IMR-90 (cell line): ENCODE data around the gene FAM168A. TPM values are rescaled to one million over a fixed set of nuclear protein-coding genes. Genes with fewer than 3 reads are reported as not detected.
A peak's percentile ranks its signal among the peaks of the same experiment; 100 is the strongest.

Experiments
- ATAC-seq: fragments of 200-7000 bp; cut with Tn5 transposase; 2 replicates; pipeline ENCODE4 v1.9.1; 2020; ENCODE audit warnings: low read depth, mild to moderate bottlenecking, moderate library complexity
- BruUV-seq: library from RNA; stranded (reverse); fragments of 400-500 nt; replicated peaks from 2 replicates; lab custom pipeline; 2021; lab: Mats Ljungman, UMichigan
- CTCF ChIA-PET: fragments of 300-600 bp; formaldehyde crosslinking; extraction: SDS; loops from one replicate; lab custom pipeline; 2021; ENCODE audit warnings: antibody characterized with exemption; lab: Yijun Ruan, JAX
- POLR2A ChIA-PET: fragments of 300-600 bp; sonication (Branson Sonifier 250); formaldehyde crosslinking; loops from one replicate; lab custom pipeline; 2022; ENCODE audit warnings: antibody characterized with exemption; ENCODE audit not compliant: unreplicated experiment; lab: Charles Lee
- DNase-seq: peaks from one replicate; pipeline ENCODE4 v3.0.0; 2013
- H2AFZ ChIP-seq: replicated peaks from 2 replicates; pipeline ENCODE3; 2013; ENCODE audit warnings: low read length, mild to moderate bottlenecking; ENCODE audit not compliant: poor library complexity
- H2AK5ac ChIP-seq: 2 replicates; pipeline ENCODE4 v1.6.1; 2013; ENCODE audit warnings: low read depth, low read length, inconsistent platforms
- H2AK9ac ChIP-seq: replicated peaks from 2 replicates; pipeline ENCODE3; 2013; ENCODE audit warnings: mild to moderate bottlenecking, low read depth, low read length, moderate library complexity; ENCODE audit not compliant: poor library complexity
- H2BK120ac ChIP-seq: 2 replicates; pipeline ENCODE4 v1.6.1; 2013; ENCODE audit warnings: low read depth, low read length, inconsistent platforms
- H2BK15ac ChIP-seq: 3 replicates; pipeline ENCODE4 v1.6.1; 2013; ENCODE audit warnings: low read depth, low read length, inconsistent platforms
- H2BK20ac ChIP-seq: 2 replicates; pipeline ENCODE4 v1.6.1; 2013; ENCODE audit warnings: low read depth, mild to moderate bottlenecking, inconsistent platforms, low read length, moderate library complexity
- H2BK5ac ChIP-seq: 2 replicates; pipeline ENCODE4 v1.6.1; 2013; ENCODE audit warnings: mild to moderate bottlenecking, low read depth, low read length, inconsistent platforms; ENCODE audit not compliant: poor library complexity, severe bottlenecking
- H3K14ac ChIP-seq: replicated peaks from 2 replicates; pipeline ENCODE4 v1.6.1; 2013; ENCODE audit warnings: low read depth, low read length, inconsistent platforms
- H3K18ac ChIP-seq: 2 replicates; pipeline ENCODE4 v1.6.1; 2013; ENCODE audit warnings: low read depth, low read length, control low read depth
- H3K23ac ChIP-seq: 2 replicates; pipeline ENCODE4 v1.6.1; 2013; ENCODE audit warnings: low read depth, low read length, inconsistent platforms
- H3K27ac ChIP-seq: 2 replicates; pipeline ENCODE4 v1.5.1; 2013; ENCODE audit warnings: mild to moderate bottlenecking, control low read depth, low read length; ENCODE audit not compliant: insufficient read depth
- H3K27me3 ChIP-seq: 2 replicates; pipeline ENCODE4 v1.6.1; 2013; ENCODE audit warnings: low read length; ENCODE audit not compliant: control insufficient read depth, insufficient read depth
- H3K36me3 ChIP-seq: 2 replicates; pipeline ENCODE4 v1.6.1; 2013; ENCODE audit warnings: low read length, mixed read lengths; ENCODE audit not compliant: control insufficient read depth, insufficient read depth
- H3K4ac ChIP-seq: 2 replicates; pipeline ENCODE4 v1.6.1; 2013; ENCODE audit warnings: low read depth, low read length, inconsistent platforms
- H3K4me1 ChIP-seq: 2 replicates; pipeline ENCODE4 v1.6.1; 2013; ENCODE audit warnings: low read length, mixed read lengths; ENCODE audit not compliant: control insufficient read depth, insufficient read depth
- H3K4me2 ChIP-seq: 2 replicates; pipeline ENCODE4 v1.6.1; 2013; ENCODE audit warnings: low read depth, mild to moderate bottlenecking, control low read depth, low read length, moderate library complexity
- H3K4me3 ChIP-seq: 2 replicates; pipeline ENCODE4 v1.5.1; 2013; ENCODE audit warnings: low read depth, mild to moderate bottlenecking, control low read depth, low read length, moderate library complexity; ENCODE audit not compliant: insufficient read depth
- H3K56ac ChIP-seq: 2 replicates; pipeline ENCODE4 v1.6.1; 2013; ENCODE audit warnings: low read length, inconsistent platforms; ENCODE audit not compliant: insufficient read depth; ENCODE audit errors: extremely low read depth
- H3K79me1 ChIP-seq, 2 experiments: 2 replicates each; pipeline ENCODE4 v1.6.1; 2013; ENCODE audit warnings: low read length in 2 of 2, inconsistent platforms in 1 of 2, low read depth in 1 of 2
- H3K9ac ChIP-seq: 2 replicates; pipeline ENCODE4 v1.6.1; 2013; ENCODE audit warnings: low read depth, low read length, control low read depth
- H3K9me1 ChIP-seq: 2 replicates; pipeline ENCODE4 v1.6.1; 2013; ENCODE audit warnings: low read length, inconsistent platforms; ENCODE audit not compliant: insufficient read depth
- H3K9me3 ChIP-seq: 2 replicates; pipeline ENCODE4 v1.6.1; 2013; ENCODE audit warnings: low read length; ENCODE audit not compliant: control insufficient read depth, insufficient read depth
- H4K20me1 ChIP-seq: 2 replicates; pipeline ENCODE4 v1.6.1; 2013; ENCODE audit warnings: low read length, inconsistent platforms; ENCODE audit not compliant: insufficient read depth
- H4K5ac ChIP-seq: 2 replicates; pipeline ENCODE4 v1.6.1; 2013; ENCODE audit warnings: mild to moderate bottlenecking, low read depth, low read length, control low read depth
- H4K8ac ChIP-seq, 2 experiments: 2 replicates each; pipeline ENCODE4 v1.6.1; 2013; ENCODE audit warnings: low read depth in 2 of 2, low read length in 2 of 2, control low read depth in 1 of 2, inconsistent platforms in 1 of 2
- H4K91ac ChIP-seq: 2 replicates; pipeline ENCODE4 v1.6.1; 2013; ENCODE audit warnings: low read depth, low read length, inconsistent platforms; ENCODE audit not compliant: insufficient read depth
- CHD1 ChIP-seq: IDR thresholded peaks from 2 replicates; pipeline ENCODE4 v1.6.1; 2012; ENCODE audit warnings: low read depth, low read length, improper control_type of control experiment
- FOS ChIP-seq: fragments of 150-350 bp; IDR thresholded peaks from 2 replicates; pipeline ENCODE4 v1.6.1; 2016; ENCODE audit warnings: low read depth, low read length
- MAFK ChIP-seq: IDR thresholded peaks from 2 replicates; pipeline ENCODE4 v1.6.1; 2012; ENCODE audit warnings: low read depth, low read length, improper control_type of control experiment
- MAZ ChIP-seq: IDR thresholded peaks from 2 replicates; pipeline ENCODE4 v1.6.1; 2012; ENCODE audit warnings: low read depth, mild to moderate bottlenecking, low read length, improper control_type of control experiment, moderate library complexity, borderline replicate concordance
- MXI1 ChIP-seq: IDR thresholded peaks from 2 replicates; pipeline ENCODE4 v1.6.1; 2012; ENCODE audit warnings: low read depth, mild to moderate bottlenecking, low read length, moderate library complexity, borderline replicate concordance
- NFE2L2 ChIP-seq: fragments of 150-350 bp; IDR thresholded peaks from 2 replicates; pipeline ENCODE4 v1.6.1; 2016; ENCODE audit warnings: low read depth, mild to moderate bottlenecking, low read length
- POLR2A ChIP-seq: IDR thresholded peaks from 2 replicates; pipeline ENCODE4 v1.6.1; 2012; ENCODE audit warnings: mild to moderate bottlenecking, low read depth, low read length
- RAD21 ChIP-seq: IDR thresholded peaks from 2 replicates; pipeline ENCODE4 v1.6.1; 2012; ENCODE audit warnings: low read length, improper control_type of control experiment
- RFX5 ChIP-seq: IDR thresholded peaks from 2 replicates; pipeline ENCODE4 v1.8.0; 2012; ENCODE audit warnings: low read depth, mild to moderate bottlenecking, low read length, moderate library complexity
- WGBS, 2 experiments: methylation state at CpG; one replicate each; pipeline versions ENCODE4 v1.1.5 to v1.1.7; 2013; ENCODE audit warnings: missing lambda C conversion rate in 2 of 2; ENCODE audit not compliant: insufficient read length in 1 of 2; ENCODE audit errors: extremely low coverage in 2 of 2; 5-methylcytosine and 5-hydroxymethylcytosine counted together
- dilution Hi-C: fragments of 300-500 bp; cut with HindIII; formaldehyde crosslinking; loops from one replicate; pipeline ENCODE4 v1.14.3; 2018; ENCODE audit warnings: low sequenced_read_pairs; ENCODE audit not compliant: unreplicated experiment
- in situ Hi-C: fragments of 300-500 bp; cut with MboI; formaldehyde crosslinking; loops from 3 replicates; pipeline ENCODE4 v1.14.3; 2019; ENCODE audit warnings: low sequenced_read_pairs, inconsistent platforms, mixed read lengths
- intact Hi-C: fragments of 100-400 bp; cut with micrococcal nuclease; formaldehyde crosslinking; loops from 2 replicates; pipeline ENCODE4 v1.10.0; 2022
- polyA plus RNA-seq, 3 experiments: library from polyadenylated mRNA; depleted of rRNA; stranded (reverse); fragments of >200 nt; gene quantifications; 2 replicates each; pipeline ENCODE4 v1.2.3, GENCODE V29; 2012; ENCODE audit warnings: low replicate concordance in 1 of 3
- total RNA-seq: library from RNA; depleted of rRNA; stranded (reverse); fragments of >200 nt; gene quantifications from 2 replicates; pipeline ENCODE4 v1.2.3, GENCODE V29; 2012

The FAM168A gene
- total and polyA plus RNA-seq, 2 of the 4 experiments (the other 2 are of a cell fraction), result 13.1 to 22.8 TPM

GRCh38 chr11:73400293-73400692, 197.6 kb downstream of the FAM168A start:
- TF ChIP-seq MAFK (no peak), FOS (no peak), RFX5 (no peak), MXI1 (no peak), RAD21 (no peak), CHD1 (no peak), MAZ (no peak), NFE2L2 (no peak), POLR2A (no peak)
- intact Hi-C loops (loop anchor here (5.0 kb wide), 1 partner anchor 532 kb away; no protein-coding TSS in a partner anchor), in situ Hi-C loops (loop anchor here (5.0 kb wide), 1 partner anchor 257 kb away; no protein-coding TSS in a partner anchor), dilution Hi-C loops (no loop called here)
- H3K36me3 ChIP-seq, result peaks cover 4% of the 10 kb centered on the region; the same call in 1 of the 2 replicates
- no peak overlapping the region for H4K5ac ChIP-seq
- H3K27ac ChIP-seq, result no peak overlapping the region
- no peak overlapping the region for H3K23ac ChIP-seq
- H3K9me3 ChIP-seq, result no peaks in the 10 kb centered on the region
- no peak overlapping the region for H3K4me3 ChIP-seq
- peaks cover 6% of the 10 kb centered on the region; the same call in 1 of the 2 replicates for H3K4me1 ChIP-seq
- no peak overlapping the region for H2AFZ ChIP-seq
- H3K4me2 ChIP-seq, result no peak overlapping the region
- ATAC-seq (no peak), DNase-seq (no peak)
- 0 out of 2 replicates have a peak overlapping the region, but pooled peaks have one; percentile 7 for H3K14ac ChIP-seq
- no peak overlapping the region for H2BK20ac ChIP-seq
- no peak overlapping the region for H2AK5ac ChIP-seq
- H4K8ac ChIP-seq, result no peak overlapping the region
- no peak overlapping the region for H3K18ac ChIP-seq
- H3K9ac ChIP-seq, result no peak overlapping the region
- no peak overlapping the region for H2BK120ac ChIP-seq
- no peaks in the 10 kb centered on the region; a peak in 1 of 4 replicates for H3K79me1 ChIP-seq
- BruUV-seq, result no TSS peak
- H2AK9ac ChIP-seq, result no peak overlapping the region
- H3K9me1 ChIP-seq, result no peaks in the 10 kb centered on the region; the same call in none of the 2 replicates
- no peak overlapping the region for H3K4ac ChIP-seq
- H4K91ac ChIP-seq, result no peak overlapping the region
- POLR2A ChIA-PET, result no interaction called here
- H2BK5ac ChIP-seq, result no peak overlapping the region
- WGBS, 2 experiments, result 100% methylated on average over 1 of the region's 6 CpGs; no CpG with 5 or more reads in 1 of the 2 experiments
- H3K56ac ChIP-seq, result no peak overlapping the region
- H4K20me1 ChIP-seq, result no peaks in the 10 kb centered on the region
- no peaks in the 10 kb centered on the region for H3K27me3 ChIP-seq
- CTCF ChIA-PET, result interaction anchor here (2.0 kb wide), 1 partner anchor 49 kb away, joined by 12 read pairs; no protein-coding TSS in a partner anchor
- no peak overlapping the region for H2BK15ac ChIP-seq
